Measurements from ENCODE around the gene DEPDC1B.
"Not testable (repeated sequence)": the region's sequence is repeated elsewhere in the genome, so short reads cannot be mapped to it uniquely, and the experiment has no call there.

DNA sequence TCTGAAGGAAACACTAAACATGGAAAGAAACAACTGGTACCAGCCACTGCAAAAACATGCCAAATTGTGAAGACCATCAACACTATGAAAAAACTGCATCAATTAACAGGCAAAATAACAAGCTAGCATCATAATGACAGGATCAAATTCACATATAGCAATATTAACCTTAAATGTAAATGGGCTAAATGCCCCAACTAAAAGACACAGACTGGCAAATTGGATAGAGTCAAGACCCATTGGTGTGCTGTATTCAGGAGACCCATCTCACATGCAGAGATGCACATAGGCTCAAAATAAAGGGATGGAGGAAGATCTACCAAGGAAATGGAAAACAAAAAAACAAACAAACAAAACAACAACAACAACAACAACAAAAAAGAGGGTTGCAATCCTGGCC, 30.9 kb upstream of the DEPDC1B start:
- not testable (repeated sequence) for TF ChIP-seq CSDC2 (CRISPR knock-in tag; IDR thresholded peaks at IDR 0.05); ZC3H10 (CRISPR knock-in tag; IDR thresholded peaks at IDR 0.05); ZNF8 (CRISPR knock-in tag; IDR thresholded peaks at IDR 0.05); SNAI2 (CRISPR knock-in tag; IDR thresholded peaks at IDR 0.05); ARNTL (CRISPR knock-in tag; IDR thresholded peaks at IDR 0.05; ENCODE audit: borderline replicate concordance, low read depth); ZFP30 (CRISPR knock-in tag; IDR thresholded peaks at IDR 0.05); GLIS3 (CRISPR knock-in tag; IDR thresholded peaks at IDR 0.05); ESRRG (CRISPR knock-in tag; IDR thresholded peaks at IDR 0.05)
- TF ChIP-seq, protein P1, sequence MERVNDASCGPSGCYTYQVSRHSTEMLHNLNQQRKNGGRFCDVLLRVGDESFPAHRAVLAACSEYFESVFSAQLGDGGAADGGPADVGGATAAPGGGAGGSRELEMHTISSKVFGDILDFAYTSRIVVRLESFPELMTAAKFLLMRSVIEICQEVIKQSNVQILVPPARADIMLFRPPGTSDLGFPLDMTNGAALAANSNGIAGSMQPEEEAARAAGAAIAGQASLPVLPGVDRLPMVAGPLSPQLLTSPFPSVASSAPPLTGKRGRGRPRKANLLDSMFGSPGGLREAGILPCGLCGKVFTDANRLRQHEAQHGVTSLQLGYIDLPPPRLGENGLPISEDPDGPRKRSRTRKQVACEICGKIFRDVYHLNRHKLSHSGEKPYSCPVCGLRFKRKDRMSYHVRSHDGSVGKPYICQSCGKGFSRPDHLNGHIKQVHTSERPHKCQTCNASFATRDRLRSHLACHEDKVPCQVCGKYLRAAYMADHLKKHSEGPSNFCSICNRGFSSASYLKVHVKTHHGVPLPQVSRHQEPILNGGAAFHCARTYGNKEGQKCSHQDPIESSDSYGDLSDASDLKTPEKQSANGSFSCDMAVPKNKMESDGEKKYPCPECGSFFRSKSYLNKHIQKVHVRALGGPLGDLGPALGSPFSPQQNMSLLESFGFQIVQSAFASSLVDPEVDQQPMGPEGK (CRISPR knock-in tag; IDR thresholded peaks at IDR 0.05; ENCODE audit: borderline replicate concordance) = not testable (repeated sequence)
- TF ChIP-seq, protein P2, sequence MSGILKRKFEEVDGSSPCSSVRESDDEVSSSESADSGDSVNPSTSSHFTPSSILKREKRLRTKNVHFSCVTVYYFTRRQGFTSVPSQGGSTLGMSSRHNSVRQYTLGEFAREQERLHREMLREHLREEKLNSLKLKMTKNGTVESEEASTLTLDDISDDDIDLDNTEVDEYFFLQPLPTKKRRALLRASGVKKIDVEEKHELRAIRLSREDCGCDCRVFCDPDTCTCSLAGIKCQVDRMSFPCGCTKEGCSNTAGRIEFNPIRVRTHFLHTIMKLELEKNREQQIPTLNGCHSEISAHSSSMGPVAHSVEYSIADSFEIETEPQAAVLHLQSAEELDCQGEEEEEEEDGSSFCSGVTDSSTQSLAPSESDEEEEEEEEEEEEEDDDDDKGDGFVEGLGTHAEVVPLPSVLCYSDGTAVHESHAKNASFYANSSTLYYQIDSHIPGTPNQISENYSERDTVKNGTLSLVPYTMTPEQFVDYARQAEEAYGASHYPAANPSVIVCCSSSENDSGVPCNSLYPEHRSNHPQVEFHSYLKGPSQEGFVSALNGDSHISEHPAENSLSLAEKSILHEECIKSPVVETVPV (CRISPR knock-in tag; IDR thresholded peaks at IDR 0.05) = not testable (repeated sequence)

Measured in SK-N-SH treated with all-trans-retinoic acid at 6 μM for 48 hours (cell line).